Spleen (tissue), 11 donors: Measurements from ENCODE around the gene CDC42BPB. TPM values are rescaled to one million over a fixed set of nuclear protein-coding genes. Genes with fewer than 3 reads are reported as not detected.

Experiments used
- DNase-seq: peaks from one replicate; pipeline ENCODE4 v3.0.0-alpha.2; 2020
- H3K27ac ChIP-seq, 8 donors: fragments of 200-600 bp; sonication (generic) in 7 of 8; 1 replicate in 4 of 8; 2 replicates in 4 of 8; pipeline versions ENCODE4 v1.5.0 to v1.8.0; 2016 to 2021; ENCODE audit warnings: inconsistent platforms in 4 of 8, mild to moderate bottlenecking in 4 of 8, moderate library complexity in 1 of 8
- H3K27me3 ChIP-seq, 7 donors: fragments of 200-600 bp; sonication (generic) in 6 of 7; replicated peaks in 1 of 7; 1 replicate in 4 of 7; 2 replicates in 3 of 7; pipeline versions ENCODE4 v1.5.0 to v1.8.0; 2016 to 2021; ENCODE audit warnings: inconsistent platforms in 3 of 7, mild to moderate bottlenecking in 1 of 7
- H3K36me3 ChIP-seq, 6 donors: fragments of 200-600 bp; sonication (generic) in 5 of 6; 1 replicate in 4 of 6; 2 replicates in 2 of 6; pipeline versions ENCODE4 v1.5.0 to v1.8.0; 2016 to 2021; ENCODE audit warnings: inconsistent platforms in 2 of 6
- H3K4me1 ChIP-seq, 6 donors: fragments of 200-600 bp; sonication (generic) in 5 of 6; 1 replicate in 3 of 6; 2 replicates in 3 of 6; pipeline versions ENCODE4 v1.5.0 to v1.8.0; 2016 to 2021; ENCODE audit warnings: inconsistent platforms in 3 of 6
- H3K4me3 ChIP-seq, 8 donors: fragments of 200-600 bp; sonication (generic) in 7 of 8; 1 replicate in 4 of 8; 2 replicates in 4 of 8; pipeline versions ENCODE4 v1.5.0 to v1.8.0; 2016 to 2021; ENCODE audit warnings: inconsistent platforms in 4 of 8, mild to moderate bottlenecking in 4 of 8, moderate library complexity in 2 of 8
- H3K9me3 ChIP-seq, 8 donors: fragments of 200-600 bp; sonication (generic) in 7 of 8; 1 replicate in 4 of 8; 2 replicates in 4 of 8; pipeline versions ENCODE4 v1.5.0 to v1.8.0; 2016 to 2021; ENCODE audit warnings: inconsistent platforms in 4 of 8
- CTCF ChIP-seq, 11 experiments: fragments of 200-600 bp in 7 of 11; fragments of 450-650 bp in 4 of 11; sonication (generic) in 4 of 11; IDR thresholded peaks in 8 of 11; conservative IDR thresholded peaks in 3 of 11; 1 replicate in 7 of 11; 2 replicates in 4 of 11; pipeline versions ENCODE4 v1.4.0 to v1.8.0; 2016 to 2021; ENCODE audit warnings: antibody characterized with exemption in 11 of 11, inconsistent platforms in 4 of 11, mild to moderate bottlenecking in 1 of 11
- POLR2A ChIP-seq, 3 donors: fragments of 450-650 bp; IDR thresholded peaks; one replicate each; pipeline ENCODE4 v1.5.1; 2017; ENCODE audit warnings: antibody characterized with exemption in 3 of 3, mild to moderate bottlenecking in 1 of 3
- POLR2AphosphoS5 ChIP-seq, 3 donors: sonication (generic); formaldehyde crosslinking; IDR thresholded peaks; one replicate each; pipeline ENCODE4 v1.5.1; 2017; ENCODE audit warnings: antibody characterized with exemption in 3 of 3
- WGBS, 5 donors: extraction: QIAGEN DNeasy Blood & Tissue Kit in 3 of 5; methylation state at CpG; one replicate each; pipeline versions ENCODE4 v1.1.5 to v1.1.7; 2013 to 2018; 5-methylcytosine and 5-hydroxymethylcytosine counted together
- intact Hi-C: fragments of 100-400 bp; cut with DNase I; formaldehyde crosslinking; loops from one replicate; pipeline ENCODE4 v1.15.0; 2023; ENCODE audit warnings: low total_unique reads
- polyA plus RNA-seq, 3 donors: library from polyadenylated mRNA; stranded (reverse); fragments of 200-250 nt; gene quantifications; one replicate each; pipeline ENCODE4 v1.2.1, GENCODE V29; 2013
- total RNA-seq, 7 donors: library from RNA; depleted of rRNA in 3 of 7; stranded (reverse); fragments of >200 nt in 3 of 7; fragmentation: NEBNext Ultra II Directional in 4 of 7; extraction: Animal tissue kit (Norgen Biotek cat#: 25700) in 4 of 7; gene quantifications; one replicate each; pipeline versions ENCODE4 v1.1.0 to v1.2.1, GENCODE V29; 2016 to 2021
- donor health status: healthy with polysubstance abuse.
- donor health status: DM: no; HTN: no; CAD: no; lungs with moderate emphysema.
- donor health status: DM: no; HTN: no; CAD: no.
- donor health status: Bipolar disorder and iron deficiency.
- donor health status: healthy.
- donor health status: DM: no; HTN: no; CAD: no.
- donor health status: DM: yes; HTN: yes; CAD: no.

The CDC42BPB gene
- total and polyA plus RNA-seq, 10 donors: 6.4 to 94.5 (median 77.8) TPM

GRCh38 chr14:102888748-102889147 is 168.6 kb downstream of the CDC42BPB start:
- no peaks in the 10 kb centered on the region for H3K27me3 ChIP-seq
- no peaks in the 10 kb centered on the region for H3K4me1 ChIP-seq
- DNase-seq: no peak
- H3K4me3 ChIP-seq: no peak overlapping the region
- intact Hi-C loops: no loop called here
- TF ChIP-seq POLR2A (IDR thresholded peaks at IDR 0.05): no peak
- no peak for TF ChIP-seq POLR2AphosphoS5 (IDR thresholded peaks at IDR 0.05)
- TF ChIP-seq CTCF (IDR thresholded peaks at IDR 0.05 in 8 of 11, conservative IDR thresholded peaks at IDR 0.05 in 3 of 11): no peak
- no peak overlapping the region for H3K27ac ChIP-seq
- no peaks in the 10 kb centered on the region for H3K9me3 ChIP-seq
- H3K36me3 ChIP-seq: peaks cover 3 to 100% (median 75%) of the 10 kb centered on the region in 6 donors
- 68 to 93% (median 76%) methylated on average over 1 of the region's 1 CpG for WGBS, 5 donors

GRCh38 chr14:102885737-102886447 is 171.5 kb downstream of the CDC42BPB start:
- WGBS, 5 donors: 95 to 97% (median 96%) methylated on average over 22 of the region's 22 CpGs
- no peaks in the 10 kb centered on the region for H3K9me3 ChIP-seq
- no peaks in the 10 kb centered on the region for H3K4me1 ChIP-seq
- no peaks in the 10 kb centered on the region for H3K27me3 ChIP-seq
- peaks cover 3 to 100% (median 69%) of the 10 kb centered on the region in 6 donors for H3K36me3 ChIP-seq
- no peak for TF ChIP-seq CTCF (IDR thresholded peaks at IDR 0.05 in 8 of 11, conservative IDR thresholded peaks at IDR 0.05 in 3 of 11)
- no peak for TF ChIP-seq POLR2AphosphoS5 (IDR thresholded peaks at IDR 0.05)
- no peak for TF ChIP-seq POLR2A (IDR thresholded peaks at IDR 0.05)
- DNase-seq: no peak
- H3K27ac ChIP-seq: no peak overlapping the region
- intact Hi-C loops: no loop called here
- H3K4me3 ChIP-seq: no peak overlapping the region

- intact Hi-C loops: no loop called here
These were observed 173.8 kb downstream of the CDC42BPB start for GRCh38 chr14:102883554-102883953.

More at GRCh38 chr14:102883554-102883953, 173.8 kb downstream of the CDC42BPB start:
- no peak for TF ChIP-seq POLR2AphosphoS5 (IDR thresholded peaks at IDR 0.05)
- TF ChIP-seq POLR2A (IDR thresholded peaks at IDR 0.05): no peak
- TF ChIP-seq CTCF (IDR thresholded peaks at IDR 0.05 in 8 of 11, conservative IDR thresholded peaks at IDR 0.05 in 3 of 11): no peak
- DNase-seq: no peak
- H3K27me3 ChIP-seq: no peaks in the 10 kb centered on the region
- no peak overlapping the region for H3K4me3 ChIP-seq
- peaks cover 3 to 99% (median 64%) of the 10 kb centered on the region in 6 donors for H3K36me3 ChIP-seq
- H3K9me3 ChIP-seq: no peaks in the 10 kb centered on the region
- H3K27ac ChIP-seq: no peak overlapping the region
- H3K4me1 ChIP-seq: no peaks in the 10 kb centered on the region
- 96 to 99% (median 97%) methylated on average over 14 of the region's 14 CpGs for WGBS, 5 donors
